ENCODE measurements around the gene IL13RA1. TPM values are rescaled to one million over a fixed set of nuclear protein-coding genes. Genes with fewer than 3 reads are reported as not detected.
"Not testable (repeated sequence)": the region's sequence is repeated elsewhere in the genome, so short reads cannot be mapped to it uniquely, and the experiment has no call there.

Gene IL13RA1
- total RNA-seq, 4 donors from 2014 or later = 20.8 to 25.0 (median 22.9) TPM

DNA sequence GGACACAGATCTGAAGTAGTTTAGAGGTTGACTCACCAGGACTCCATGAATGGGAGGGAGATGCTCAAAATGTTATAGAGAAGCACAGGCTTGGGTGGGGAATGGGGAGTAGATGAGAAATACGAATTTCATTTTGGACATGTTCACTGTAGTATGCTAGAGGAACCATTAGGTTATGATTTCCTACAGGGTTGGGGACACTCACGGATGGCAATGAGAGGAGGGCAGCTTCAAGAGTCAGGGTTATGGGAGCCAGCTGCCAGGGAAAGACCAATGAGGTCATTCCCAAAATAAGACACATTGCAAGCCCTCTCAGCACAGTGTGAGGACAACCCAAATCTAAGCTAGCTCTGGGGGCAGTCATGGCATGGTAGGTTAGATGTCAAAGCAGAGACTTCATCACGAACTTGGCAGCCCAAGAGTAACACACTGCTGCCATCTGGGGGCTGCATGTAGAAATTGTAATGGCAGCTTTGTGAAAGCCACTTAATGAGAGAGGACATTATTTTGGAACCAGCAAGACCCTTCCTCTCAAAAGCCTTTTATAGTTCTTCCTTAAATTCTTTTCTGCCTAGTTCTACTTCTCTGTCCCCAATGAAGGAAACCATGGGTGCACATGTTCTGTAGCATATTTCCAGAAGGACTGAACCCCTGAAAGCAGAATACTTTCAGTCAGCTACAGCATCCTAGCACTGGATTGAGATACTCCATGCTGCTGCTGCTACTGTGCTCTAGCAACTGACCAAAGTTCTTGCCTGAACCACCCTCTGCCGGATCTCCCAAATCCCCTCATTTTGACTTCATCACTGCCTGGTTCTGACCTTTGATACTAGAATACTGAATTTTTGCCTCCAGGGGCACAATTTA, 80.0 kb downstream of the IL13RA1 start:
- ATAC-seq = peak in 1 of 2 donors; percentile 53
- Histone ChIP-seq H3K4me3 (no peak overlapping the region), H3K36me3 (no peaks in the 10 kb centered on the region), H3K9me3 (no peaks in the 10 kb centered on the region), H3K27ac (no peak overlapping the region), H3K4me1 (no peaks in the 10 kb centered on the region), H3K27me3 (no peaks in the 10 kb centered on the region)
- intact Hi-C loops (cut with DNase I; ENCODE audit: low total_unique reads) = loop anchor here (1.0 kb wide), 2 partner anchors 163 to 203 kb away; no protein-coding TSS in a partner anchor
- TF ChIP-seq, protein P1, sequence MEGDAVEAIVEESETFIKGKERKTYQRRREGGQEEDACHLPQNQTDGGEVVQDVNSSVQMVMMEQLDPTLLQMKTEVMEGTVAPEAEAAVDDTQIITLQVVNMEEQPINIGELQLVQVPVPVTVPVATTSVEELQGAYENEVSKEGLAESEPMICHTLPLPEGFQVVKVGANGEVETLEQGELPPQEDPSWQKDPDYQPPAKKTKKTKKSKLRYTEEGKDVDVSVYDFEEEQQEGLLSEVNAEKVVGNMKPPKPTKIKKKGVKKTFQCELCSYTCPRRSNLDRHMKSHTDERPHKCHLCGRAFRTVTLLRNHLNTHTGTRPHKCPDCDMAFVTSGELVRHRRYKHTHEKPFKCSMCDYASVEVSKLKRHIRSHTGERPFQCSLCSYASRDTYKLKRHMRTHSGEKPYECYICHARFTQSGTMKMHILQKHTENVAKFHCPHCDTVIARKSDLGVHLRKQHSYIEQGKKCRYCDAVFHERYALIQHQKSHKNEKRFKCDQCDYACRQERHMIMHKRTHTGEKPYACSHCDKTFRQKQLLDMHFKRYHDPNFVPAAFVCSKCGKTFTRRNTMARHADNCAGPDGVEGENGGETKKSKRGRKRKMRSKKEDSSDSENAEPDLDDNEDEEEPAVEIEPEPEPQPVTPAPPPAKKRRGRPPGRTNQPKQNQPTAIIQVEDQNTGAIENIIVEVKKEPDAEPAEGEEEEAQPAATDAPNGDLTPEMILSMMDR (IDR thresholded peaks at IDR 0.05 in 4 of 5, conservative IDR thresholded peaks at IDR 0.05 in 1 of 5) = peak; percentile 53 to 67 (median 66)
- no peak for TF ChIP-seq POLR2A (IDR thresholded peaks at IDR 0.05)
- in situ Hi-C loops (cut with MboI; ENCODE audit: low sequenced_read_pairs in 4 of 4) = loop anchor here (5.0 to 25.0 kb wide), 4 partner anchors 163 to 345 kb away; no protein-coding TSS in a partner anchor
- peak; percentile 4 to 29 for DNase-seq

GRCh38 chrX:118817257-118817656, 89.9 kb downstream of the IL13RA1 start:
- H3K27ac ChIP-seq; intact Hi-C loops (cut with DNase I; ENCODE audit: low total_unique reads): not testable (repeated sequence)

DNA sequence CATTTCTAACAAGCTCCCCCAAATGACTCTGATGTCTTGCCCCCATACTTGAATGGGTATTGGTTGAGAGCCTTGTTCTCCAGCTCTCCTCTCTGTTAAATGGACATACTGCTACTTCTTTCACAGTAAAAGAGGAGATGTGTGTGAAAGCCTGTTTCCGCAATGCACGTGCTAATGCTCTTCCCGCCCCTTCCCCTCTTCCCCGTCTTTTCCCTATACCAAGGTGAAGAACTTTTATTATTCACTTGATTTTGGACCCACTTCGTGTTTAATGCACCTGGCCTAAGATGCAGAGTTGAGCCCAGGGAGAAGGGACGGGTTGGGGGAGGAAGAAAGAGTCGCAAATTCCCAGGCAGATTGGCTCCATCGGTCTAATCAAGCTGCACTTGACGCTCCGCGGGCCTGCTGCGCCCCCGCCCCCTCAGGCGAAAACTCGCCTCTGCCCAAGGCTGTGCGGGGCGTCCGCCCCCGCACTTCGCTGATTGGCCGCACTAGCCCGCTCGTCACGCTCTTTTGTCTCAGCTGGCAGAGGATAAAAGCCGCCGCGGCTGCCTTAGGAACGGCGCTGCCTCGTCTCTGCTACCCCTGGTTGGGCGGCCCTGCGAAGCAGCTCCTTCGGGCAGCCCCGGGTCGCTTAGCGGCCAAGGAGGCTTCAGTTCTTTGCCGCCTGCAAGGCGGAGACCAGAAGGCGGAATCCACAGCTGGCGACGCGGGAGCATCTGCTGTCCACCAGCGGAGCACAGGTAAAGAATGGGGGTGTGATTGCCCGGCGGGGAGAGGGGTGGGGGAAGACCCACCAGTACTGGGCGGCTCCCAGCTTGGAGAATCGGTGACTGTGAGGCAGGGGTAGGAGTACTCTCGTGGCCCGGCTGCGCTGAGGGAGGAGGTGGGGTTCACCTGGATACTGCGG, 96.1 kb downstream of the IL13RA1 start, which contains the start of gene ZCCHC12:
Gene ZCCHC12, plus strand, starts transcription at position 562 of the 910 bp plus-strand sequence. CDS start 1,421 bp downstream, outside the sequence.
- in situ Hi-C loops (cut with MboI; ENCODE audit: low sequenced_read_pairs in 4 of 4) = loop anchor here in 2 of 4 donors (25.0 kb wide), 1 partner anchor 361 kb away; no protein-coding TSS in a partner anchor
- Histone ChIP-seq H3K36me3 (no peaks in the 10 kb centered on the region), H3K27ac (no peak within 1 kb of the TSS), H3K4me3 (peak within 1 kb of the TSS; percentile 28 to 43 (median 36)), H3K9me3 (no peaks in the 10 kb centered on the region), H3K4me1 (peaks cover 3 to 5% of the 10 kb centered on the region in 2 donors), H3K27me3 (peaks cover 7 to 38% (median 33%) of the 10 kb centered on the region in 3 donors)
- intact Hi-C loops (cut with DNase I; ENCODE audit: low total_unique reads) = no loop called here
- DNase-seq (no peak), ATAC-seq (no peak)
- TF ChIP-seq POLR2A (IDR thresholded peaks at IDR 0.05) = no peak
- TF ChIP-seq, protein P1 (IDR thresholded peaks at IDR 0.05 in 4 of 5, conservative IDR thresholded peaks at IDR 0.05 in 1 of 5) = no peak

More at GRCh38 chrX:118817257-118817656, 89.9 kb downstream of the IL13RA1 start:
- H3K4me1 ChIP-seq, H3K4me3 ChIP-seq, DNase-seq, ATAC-seq, H3K27me3 ChIP-seq, H3K36me3 ChIP-seq, H3K9me3 ChIP-seq: not testable (repeated sequence)
- in situ Hi-C loops (cut with MboI; ENCODE audit: low sequenced_read_pairs in 4 of 4) = loop anchor here in 3 of 4 donors (10.0 to 25.0 kb wide), 2 partner anchors 212 to 355 kb away; no protein-coding TSS in a partner anchor

DNA sequence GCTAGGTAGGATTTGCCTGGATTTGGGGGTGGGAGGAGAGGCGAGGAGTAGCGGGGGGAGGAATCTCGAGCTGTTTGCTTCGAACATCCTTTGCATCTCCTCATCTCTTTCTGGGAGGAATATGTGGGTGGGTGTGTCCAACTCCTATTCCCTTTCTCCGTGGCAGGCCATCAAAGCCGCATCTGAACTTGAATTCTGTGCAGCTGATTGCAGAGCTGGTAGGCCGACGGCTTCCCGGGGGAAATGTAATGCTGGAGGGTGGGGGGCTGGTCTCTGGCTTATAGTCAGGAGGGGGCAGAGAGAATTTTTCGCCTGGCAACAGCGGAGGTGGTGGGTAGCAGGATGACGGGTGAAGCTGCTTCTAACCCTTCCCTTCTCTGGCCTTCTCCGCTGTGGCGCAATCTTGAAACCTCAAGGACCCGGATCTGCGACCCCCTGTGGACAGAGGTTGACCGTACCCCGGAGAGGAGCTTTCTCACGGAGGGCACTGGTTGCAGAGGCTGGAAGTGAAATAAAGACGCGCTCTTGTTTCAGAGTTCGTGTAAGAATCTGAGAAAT, 96.8 kb downstream of the IL13RA1 start:
- Histone ChIP-seq H3K27me3 (peaks cover 7 to 40% (median 37%) of the 10 kb centered on the region in 3 donors), H3K36me3 (no peaks in the 10 kb centered on the region), H3K27ac (no peak overlapping the region), H3K9me3 (no peaks in the 10 kb centered on the region), H3K4me1 (peaks cover 3 to 5% of the 10 kb centered on the region in 2 donors), H3K4me3 (peak overlapping the region in 3 of 4 donors; percentile 33 to 43 (median 38))
- intact Hi-C loops (cut with DNase I; ENCODE audit: low total_unique reads) = no loop called here
- DNase-seq (no peak), ATAC-seq (no peak)
- in situ Hi-C loops (cut with MboI; ENCODE audit: low sequenced_read_pairs in 4 of 4) = loop anchor here in 2 of 4 donors (25.0 kb wide), 1 partner anchor 362 kb away; no protein-coding TSS in a partner anchor
- TF ChIP-seq, protein P1 (IDR thresholded peaks at IDR 0.05 in 4 of 5, conservative IDR thresholded peaks at IDR 0.05 in 1 of 5) = no peak
- TF ChIP-seq POLR2A (IDR thresholded peaks at IDR 0.05) = no peak
